HG03039 (cell line): Measurements from ENCODE around the gene TMEM150A.
"Not testable (repeated sequence)": the region's sequence is repeated elsewhere in the genome, so short reads cannot be mapped to it uniquely, and the experiment has no call there.

Experiments used
- ATAC-seq: cut with Tn5 transposase; IDR thresholded peaks from one replicate; pipeline ENCODE4 v1.9.1; 2021; ENCODE audit warnings: mild to moderate bottlenecking, moderate library complexity; ENCODE audit not compliant: unreplicated experiment

TMEM150A gene, protein sequence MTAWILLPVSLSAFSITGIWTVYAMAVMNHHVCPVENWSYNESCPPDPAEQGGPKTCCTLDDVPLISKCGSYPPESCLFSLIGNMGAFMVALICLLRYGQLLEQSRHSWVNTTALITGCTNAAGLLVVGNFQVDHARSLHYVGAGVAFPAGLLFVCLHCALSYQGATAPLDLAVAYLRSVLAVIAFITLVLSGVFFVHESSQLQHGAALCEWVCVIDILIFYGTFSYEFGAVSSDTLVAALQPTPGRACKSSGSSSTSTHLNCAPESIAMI

GRCh38 chr2:85602476-85603234 lies at the start of gene TMEM150A:
TMEM150A (minus strand) TSS chr2:85602698; CDS start chr2:85601948, 750 bp downstream.
- ATAC-seq: peak; percentile 95

GRCh38 chr2:85652056-85652455 lies 49.6 kb upstream of the TMEM150A start:
- ATAC-seq: no peak

DNA sequence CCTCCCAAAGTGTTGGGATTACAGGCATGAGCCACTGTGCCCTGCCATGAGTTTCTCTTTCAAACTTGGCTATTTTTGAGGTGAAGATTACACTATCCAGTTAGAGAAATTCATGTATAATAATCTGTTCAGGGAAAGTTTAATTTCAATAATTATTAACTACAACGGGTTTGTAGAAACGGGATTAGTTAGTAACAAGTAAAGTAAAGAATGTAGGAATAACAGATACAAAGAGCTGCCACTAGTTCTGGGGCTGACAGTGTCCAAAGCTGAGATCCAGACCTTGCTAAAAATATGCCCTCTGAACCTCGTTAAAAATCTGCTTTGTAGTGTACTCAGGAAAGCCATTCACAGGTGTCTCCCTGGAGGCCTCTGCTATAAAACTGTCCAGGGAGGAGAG lies 48.6 kb upstream of the TMEM150A start:
- ATAC-seq: no peak

DNA sequence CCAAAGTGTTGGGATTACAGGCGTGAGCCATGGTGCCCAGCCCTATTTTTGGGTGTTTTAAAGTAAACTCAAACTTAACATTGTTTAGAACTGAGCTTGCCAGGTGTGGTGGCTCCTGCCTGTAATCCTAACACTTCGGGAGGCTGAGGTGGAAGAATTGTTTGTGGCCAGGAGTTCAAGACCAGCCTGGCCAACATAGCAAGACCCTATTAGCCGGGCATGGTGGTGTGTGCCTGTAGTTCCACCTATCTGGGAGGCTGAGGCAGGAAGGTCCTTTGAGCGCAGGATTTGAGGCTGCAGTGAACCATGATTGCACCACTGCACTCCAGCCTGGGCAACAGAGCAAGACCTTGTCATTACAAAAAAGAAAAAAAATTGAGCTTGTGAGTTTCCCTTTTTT lies 48.0 kb upstream of the TMEM150A start:
- ATAC-seq: no peak

- no peak for ATAC-seq
These were observed 47.0 kb upstream of the TMEM150A start for GRCh38 chr2:85649201-85650190.

DNA sequence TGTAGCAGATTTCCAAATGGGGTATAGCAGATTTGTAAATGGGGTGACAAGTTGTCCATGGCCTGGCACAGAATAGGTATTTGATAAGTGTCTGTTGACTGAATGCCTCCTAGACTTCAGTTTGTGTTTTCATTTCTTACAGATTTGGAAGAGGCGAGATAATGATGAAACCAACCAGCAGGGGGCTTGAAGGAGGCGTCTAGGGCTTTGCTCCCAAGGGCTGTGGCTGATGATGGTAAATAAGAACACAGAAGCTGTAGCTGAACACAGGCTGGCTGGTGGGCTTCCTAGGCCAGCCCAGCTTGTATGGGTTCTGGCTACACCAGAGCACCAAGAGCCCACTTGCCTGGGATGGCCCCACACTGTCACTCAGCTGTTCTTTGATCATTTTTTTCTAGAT lies 46.1 kb upstream of the TMEM150A start:
- no peak for ATAC-seq

DNA sequence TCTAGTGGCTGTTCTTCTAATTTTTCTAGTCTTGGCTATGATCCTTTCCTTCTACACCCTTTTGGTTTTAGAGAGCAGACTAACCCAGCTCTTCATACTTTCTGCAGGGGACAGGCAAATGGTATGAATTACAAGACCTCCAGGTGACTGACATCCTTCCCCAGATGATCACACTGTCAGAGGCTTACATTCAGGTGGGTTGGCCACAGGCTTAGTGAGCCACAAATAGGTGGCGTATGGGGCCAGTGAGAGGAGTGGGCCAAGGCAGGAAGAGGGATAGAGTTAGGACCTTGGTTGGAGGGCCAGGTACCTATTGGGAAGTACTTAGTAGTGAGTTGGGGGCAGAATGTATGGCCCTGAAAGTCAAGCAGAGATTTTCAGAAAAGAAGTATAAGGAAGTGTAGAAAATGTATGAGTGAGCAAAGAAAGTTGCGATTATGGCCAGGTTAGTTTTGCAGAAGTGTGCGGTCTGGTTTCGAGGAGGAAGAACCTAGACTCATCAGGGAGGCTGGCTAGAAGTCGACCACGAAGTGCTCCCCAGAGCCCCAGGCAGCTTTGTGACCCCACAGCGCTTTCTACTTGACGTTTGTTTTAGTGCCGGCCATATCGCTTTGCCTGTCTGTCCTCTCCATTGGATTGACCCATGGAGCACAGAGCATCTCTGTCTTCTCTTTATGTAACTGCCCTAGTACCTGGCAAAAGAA lies 45.5 kb upstream of the TMEM150A start:
- no peak for ATAC-seq

- ATAC-seq: no peak
These were observed 43.7 kb upstream of the TMEM150A start for GRCh38 chr2:85646166-85646565.

DNA sequence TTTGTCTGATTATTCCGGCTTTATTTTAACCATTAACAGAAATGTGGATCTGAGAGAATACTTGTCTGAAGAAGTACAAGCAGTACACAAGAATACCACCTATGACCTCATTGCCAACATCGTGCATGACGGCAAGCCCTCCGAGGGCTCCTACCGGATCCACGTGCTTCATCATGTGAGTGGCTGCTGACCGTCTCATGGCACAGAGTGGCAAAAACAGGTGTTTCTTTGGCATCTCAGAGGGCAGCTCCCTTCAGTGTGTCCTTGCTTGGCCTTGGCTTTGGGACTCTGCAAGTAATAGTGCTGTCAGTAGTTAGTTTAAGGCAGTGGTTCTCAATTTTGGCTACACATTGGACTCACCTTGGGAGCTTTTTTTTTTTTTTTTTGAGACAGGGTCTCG lies 42.4 kb upstream of the TMEM150A start:
- no peak for ATAC-seq

GRCh38 chr2:85642725-85643124 lies 40.2 kb upstream of the TMEM150A start:
- no peak for ATAC-seq

DNA sequence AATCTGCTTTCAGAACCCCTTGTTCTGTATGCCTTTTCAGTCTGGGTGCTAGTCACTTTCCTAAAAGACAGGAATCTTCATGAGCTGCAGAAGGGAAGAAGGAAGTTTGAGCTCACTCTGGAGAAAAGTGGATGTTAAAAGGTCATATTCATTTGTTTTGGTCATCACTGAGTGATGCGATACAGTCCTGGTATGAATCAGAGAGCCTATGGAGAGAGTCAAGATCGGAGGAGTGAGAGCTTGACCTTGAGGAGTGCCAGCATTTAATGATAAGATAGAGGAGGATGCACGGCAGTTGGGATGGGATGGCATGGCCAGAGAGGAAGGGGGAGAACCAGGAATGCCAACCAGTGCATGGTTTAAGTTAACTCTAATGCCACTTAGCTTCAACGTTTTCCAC lies 33.1 kb upstream of the TMEM150A start:
- ATAC-seq: no peak

DNA sequence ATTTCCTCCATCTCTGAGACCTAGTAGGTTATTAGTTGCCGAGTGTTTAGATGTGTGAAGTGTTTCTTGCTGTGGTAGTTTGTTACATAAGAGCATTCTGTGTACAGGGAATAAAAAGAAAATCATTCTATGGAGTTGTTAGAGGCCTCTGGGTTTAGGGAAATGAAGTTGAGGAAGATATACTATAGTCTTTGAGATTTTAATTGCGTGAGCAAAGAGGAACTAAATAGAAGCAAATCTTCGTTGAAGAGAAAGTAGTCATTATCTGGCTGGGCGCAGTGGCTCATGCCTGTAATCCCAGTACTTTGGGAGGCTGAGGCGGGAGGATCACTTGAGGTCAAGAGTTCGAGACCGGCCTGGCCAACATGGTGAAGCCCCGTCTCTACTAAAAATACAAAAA lies 32.5 kb upstream of the TMEM150A start:
- ATAC-seq: no peak

- no peak for ATAC-seq
These were observed 28.8 kb upstream of the TMEM150A start for GRCh38 chr2:85631316-85631715.

- ATAC-seq: no peak
These were observed 26.2 kb upstream of the TMEM150A start for GRCh38 chr2:85628658-85629057.

- ATAC-seq: no peak
These were observed 21.5 kb upstream of the TMEM150A start for GRCh38 chr2:85623991-85624390.

- no peak for ATAC-seq
These were observed 18.8 kb upstream of the TMEM150A start for GRCh38 chr2:85621338-85621737.

GRCh38 chr2:85619617-85620016 lies 17.1 kb upstream of the TMEM150A start:
- ATAC-seq: no peak

DNA sequence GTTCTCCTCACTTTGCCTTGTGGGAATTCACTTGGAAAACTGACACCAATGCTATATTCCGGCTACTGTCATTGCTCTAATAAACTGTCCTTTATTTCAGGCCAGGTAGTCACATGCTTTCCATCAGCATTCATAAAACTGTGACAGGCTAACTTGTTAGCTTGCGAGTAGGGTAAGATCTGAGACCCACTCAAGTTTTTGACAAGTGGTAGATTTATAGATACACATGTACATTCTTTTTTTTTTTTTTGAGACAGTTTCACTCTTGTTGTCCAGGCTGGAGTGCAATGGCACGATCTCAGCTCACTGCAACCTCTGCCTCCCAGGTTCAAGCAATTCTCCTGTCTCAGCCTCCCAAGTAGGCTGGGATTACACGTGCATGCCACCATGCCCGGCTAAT lies 15.2 kb upstream of the TMEM150A start:
- not testable (repeated sequence) for ATAC-seq

DNA sequence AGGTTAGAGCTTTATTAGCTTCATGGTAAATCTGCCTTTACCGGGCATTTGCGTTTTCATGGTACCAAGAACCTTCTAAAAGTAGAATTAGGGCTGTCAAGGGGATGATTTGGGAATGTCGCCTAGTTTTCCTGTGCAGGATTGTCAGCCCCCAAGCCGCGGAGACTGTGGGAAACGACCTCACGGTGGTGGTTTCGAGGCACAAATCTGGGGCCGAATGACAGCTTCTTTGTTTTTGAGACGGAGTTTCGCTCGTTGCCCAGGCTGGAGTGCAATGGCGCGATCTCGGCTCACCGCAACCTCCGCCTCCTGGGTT lies 12.9 kb upstream of the TMEM150A start:
- no peak for ATAC-seq

DNA sequence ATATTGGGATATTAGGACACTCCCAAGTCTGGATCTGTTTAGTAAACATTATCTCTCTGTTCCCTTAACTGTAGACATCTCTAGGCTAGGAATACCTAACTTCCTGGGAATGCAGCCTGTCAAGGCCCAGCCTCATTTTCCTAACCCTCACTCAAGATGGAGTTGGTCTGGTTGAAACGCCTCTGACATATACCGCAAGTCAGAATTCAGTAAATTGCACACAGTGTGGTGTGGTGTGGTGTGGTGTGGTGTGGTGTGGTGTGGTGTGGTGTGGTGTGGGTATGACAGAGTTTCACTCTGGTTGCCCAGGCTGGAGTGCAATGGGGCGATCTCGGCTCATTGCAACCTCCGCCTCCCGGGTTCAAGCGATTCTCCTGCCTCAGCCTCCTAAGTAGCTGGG lies 12.3 kb upstream of the TMEM150A start:
- ATAC-seq: not testable (repeated sequence)
